Activated CD8-positive, alpha-beta memory T cell treated with anti-CD3 and anti-CD28 coated beads, Interleukin-2, amount 10 ng/mL, durations not matched to agents 7 days and 5 days (primary cell): Measurements from ENCODE around the gene ZNF800. TPM values are rescaled to one million over a fixed set of nuclear protein-coding genes. Genes with fewer than 3 reads are reported as not detected.

Experiments
- ATAC-seq: fragments of 150-1000 bp; cut with Tn5 transposase; one replicate; pipeline ENCODE4 v1.10.0; 2021; ENCODE audit warnings: moderate library complexity
- CTCF ChIA-PET: fragments of 350-600 bp; sonication (Branson Sonifier 250); formaldehyde crosslinking; loops from one replicate; lab custom pipeline; 2021; ENCODE audit warnings: antibody characterized with exemption; lab: Charles Lee
- DNase-seq: peaks from one replicate; pipeline ENCODE4 v3.0.0-alpha.2; 2020
- H3K27ac Mint-ChIP-seq: one replicate; pipeline ENCODE4 v1.8.0; 2021; ENCODE audit warnings: mild to moderate bottlenecking, mixed read lengths
- H3K27me3 Mint-ChIP-seq: one replicate; pipeline ENCODE4 v1.8.0; 2021; ENCODE audit warnings: mixed read lengths
- H3K36me3 Mint-ChIP-seq: one replicate; pipeline ENCODE4 v1.8.0; 2021; ENCODE audit warnings: mild to moderate bottlenecking, mixed read lengths
- H3K4me1 Mint-ChIP-seq: one replicate; pipeline ENCODE4 v1.8.0; 2021; ENCODE audit warnings: mixed read lengths
- H3K4me3 Mint-ChIP-seq: one replicate; pipeline ENCODE4 v1.8.0; 2021; ENCODE audit warnings: mild to moderate bottlenecking, moderate library complexity, mixed read lengths
- H3K9me3 Mint-ChIP-seq: one replicate; pipeline ENCODE4 v1.8.0; 2022; ENCODE audit warnings: low read depth, mixed read lengths
- total RNA-seq, 2 experiments: library from RNA; stranded (reverse); gene quantifications; one replicate each; pipeline ENCODE4 v1.2.3, GENCODE V29; 2021

Gene ZNF800
- total RNA-seq, 2 experiments from 2014 or later: 39.7 to 40.6 TPM

DNA sequence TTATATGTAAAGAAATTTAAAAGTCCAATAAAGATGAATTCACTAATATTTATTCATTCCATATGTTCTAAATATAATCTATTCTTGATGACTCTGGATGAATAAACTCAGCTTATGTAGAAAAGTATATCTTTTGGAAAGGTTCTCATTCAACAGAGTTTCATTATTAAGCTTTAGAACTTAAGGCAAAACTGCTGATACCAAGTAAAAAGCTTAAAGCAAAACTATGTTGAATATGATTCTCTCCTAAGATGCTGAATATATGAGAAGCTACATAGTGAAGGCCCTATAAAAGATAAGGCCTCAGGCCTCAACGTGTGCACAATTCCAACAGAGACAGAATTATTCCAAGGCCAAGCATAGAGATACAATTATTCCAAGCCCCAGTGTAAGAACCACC is 30.8 kb downstream of the ZNF800 start:
- peaks cover 32% of the 10 kb centered on the region for H3K36me3 Mint-ChIP-seq
- no peak for DNase-seq
- H3K4me1 Mint-ChIP-seq: peaks cover 6% of the 10 kb centered on the region
- H3K27me3 Mint-ChIP-seq: no peaks in the 10 kb centered on the region
- CTCF ChIA-PET: interaction anchor here (1.8 kb wide), 1 partner anchor 14 kb away, joined by 6 read pairs; no protein-coding TSS in a partner anchor
- H3K4me3 Mint-ChIP-seq: no peak overlapping the region
- H3K27ac Mint-ChIP-seq: no peak overlapping the region
- H3K9me3 Mint-ChIP-seq: no peaks in the 10 kb centered on the region
- ATAC-seq: no peak

DNA sequence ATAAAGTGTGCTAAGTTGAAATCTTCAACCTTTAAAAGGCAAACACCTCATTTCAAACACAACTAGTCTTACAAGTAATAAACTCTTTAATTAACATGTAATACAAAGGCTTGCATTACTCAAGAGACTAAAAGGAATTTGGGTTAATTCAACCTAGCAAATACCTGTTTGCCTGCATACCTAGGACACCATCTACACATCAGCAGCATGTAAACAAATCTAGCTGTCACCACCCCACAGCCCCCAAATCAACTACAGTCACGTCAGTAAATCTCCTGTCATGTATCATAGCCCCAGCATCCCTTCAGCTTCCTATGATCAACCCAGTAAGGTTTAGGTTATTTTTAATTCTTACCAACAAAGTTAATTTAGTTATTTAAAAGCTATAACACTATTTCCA is 33.5 kb downstream of the ZNF800 start:
- Mint-ChIP-seq H3K27me3 (no peaks in the 10 kb centered on the region), H3K27ac (no peak overlapping the region), H3K36me3 (peaks cover 33% of the 10 kb centered on the region), H3K9me3 (no peaks in the 10 kb centered on the region), H3K4me1 (peaks cover 13% of the 10 kb centered on the region), H3K4me3 (no peak overlapping the region)
- no peak for DNase-seq
- no peak for ATAC-seq
- CTCF ChIA-PET: no interaction called here

DNA sequence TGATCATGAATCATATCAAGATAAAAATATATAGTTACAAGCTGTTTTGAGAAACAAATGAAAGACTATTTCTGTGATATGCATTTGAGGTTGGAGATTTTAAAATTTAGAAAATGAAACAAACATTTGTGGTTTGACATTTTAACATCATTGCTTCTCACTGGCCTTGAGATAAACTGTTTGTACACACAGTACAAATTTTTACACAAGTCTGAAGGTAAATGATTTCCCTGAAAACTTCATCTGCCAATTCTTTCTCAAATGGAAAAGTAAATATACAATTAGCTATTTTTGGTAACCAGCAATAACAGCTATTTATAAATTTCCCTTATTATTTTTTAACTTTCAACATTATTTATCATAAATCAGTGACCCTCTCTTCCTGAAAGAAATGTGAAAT is 38.6 kb downstream of the ZNF800 start:
- ATAC-seq: no peak
- Mint-ChIP-seq H3K36me3 (peaks cover 27% of the 10 kb centered on the region), H3K4me3 (no peak overlapping the region), H3K27ac (no peak overlapping the region), H3K4me1 (peaks cover 19% of the 10 kb centered on the region), H3K27me3 (no peaks in the 10 kb centered on the region), H3K9me3 (no peaks in the 10 kb centered on the region)
- DNase-seq: no peak
- CTCF ChIA-PET: interaction anchor here (1.0 to 1.8 kb wide), 3 partner anchors 32 to 100 kb away, joined by 3 to 4 read pairs (median 3); no protein-coding TSS in a partner anchor

DNA sequence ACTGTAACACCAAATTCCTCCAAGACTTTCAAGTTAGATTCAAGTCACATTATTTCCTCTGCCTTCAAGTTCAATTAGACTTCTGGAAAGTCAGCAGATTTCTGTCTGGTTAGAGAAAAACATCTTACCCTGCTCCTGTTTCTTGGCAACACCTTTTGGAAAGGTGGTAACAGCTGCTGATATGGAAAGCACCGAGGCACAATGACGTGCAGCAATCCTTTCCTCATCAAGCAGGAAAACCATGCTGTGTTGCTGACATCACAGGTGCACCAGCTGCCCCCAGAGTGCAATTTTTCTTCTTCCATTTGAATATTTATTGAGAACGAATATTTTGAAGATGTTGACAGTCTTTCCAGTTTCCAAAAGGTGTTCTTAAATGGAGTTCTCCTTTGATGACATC is 41.9 kb downstream of the ZNF800 start:
- CTCF ChIA-PET: no interaction called here
- H3K9me3 Mint-ChIP-seq: no peaks in the 10 kb centered on the region
- no peak for DNase-seq
- no peak overlapping the region for H3K4me3 Mint-ChIP-seq
- H3K4me1 Mint-ChIP-seq: peaks cover 26% of the 10 kb centered on the region
- no peak overlapping the region for H3K27ac Mint-ChIP-seq
- ATAC-seq: no peak
- peaks cover 12% of the 10 kb centered on the region for H3K36me3 Mint-ChIP-seq
- H3K27me3 Mint-ChIP-seq: peaks cover 17% of the 10 kb centered on the region

DNA sequence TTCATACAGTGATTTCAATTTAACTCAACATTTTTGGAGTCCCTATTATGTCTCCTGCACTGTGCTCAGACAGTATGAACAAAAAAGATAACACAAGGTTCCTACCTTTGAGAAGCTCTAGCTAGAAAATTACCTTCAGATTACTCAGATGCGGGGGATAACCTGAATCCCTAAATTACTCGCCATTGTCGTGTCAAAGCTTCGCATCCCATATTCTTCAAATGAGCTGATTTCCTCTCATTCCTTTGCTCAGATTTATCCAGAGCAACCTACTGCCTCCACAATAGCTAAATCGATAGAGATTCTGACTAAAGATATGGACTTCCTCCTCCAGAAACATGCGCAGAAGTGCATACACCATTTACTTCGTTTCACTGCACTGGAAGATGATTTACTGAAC is 42.6 kb downstream of the ZNF800 start:
- H3K36me3 Mint-ChIP-seq: peaks cover 8% of the 10 kb centered on the region
- no peak for ATAC-seq
- peaks cover 23% of the 10 kb centered on the region for H3K4me1 Mint-ChIP-seq
- no peak overlapping the region for H3K27ac Mint-ChIP-seq
- no peaks in the 10 kb centered on the region for H3K9me3 Mint-ChIP-seq
- CTCF ChIA-PET: interaction anchor here (1.2 to 3.0 kb wide), 3 partner anchors 43 to 98 kb away, joined by 4 to 47 read pairs (median 5); partner anchors contain the start of gene ZNF800
- no peak for DNase-seq
- H3K4me3 Mint-ChIP-seq: no peak overlapping the region
- peaks cover 23% of the 10 kb centered on the region for H3K27me3 Mint-ChIP-seq

DNA sequence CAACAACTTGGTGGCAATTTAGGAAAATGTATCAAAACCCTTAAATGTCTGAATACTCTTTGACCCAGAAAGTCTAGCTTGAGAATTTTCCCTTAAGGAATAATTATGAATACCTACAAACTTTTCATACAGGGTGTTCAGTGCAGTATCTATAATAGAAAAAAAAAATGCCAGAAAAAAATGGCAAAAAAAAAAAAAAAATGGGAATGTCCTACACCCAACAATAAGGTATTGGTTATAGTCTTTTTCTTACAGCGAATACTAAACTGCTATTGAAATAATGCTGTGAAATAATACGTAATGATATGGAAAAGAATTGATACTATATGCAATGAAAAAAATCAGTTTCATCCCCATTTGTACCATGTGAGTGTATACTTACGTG is 44.3 kb downstream of the ZNF800 start:
- Mint-ChIP-seq H3K27ac (no peak overlapping the region), H3K4me3 (peak overlapping the region; percentile 19), H3K36me3 (peaks cover 2% of the 10 kb centered on the region), H3K9me3 (no peaks in the 10 kb centered on the region), H3K27me3 (peaks cover 23% of the 10 kb centered on the region), H3K4me1 (peaks cover 15% of the 10 kb centered on the region)
- no peak for ATAC-seq
- DNase-seq: no peak
- CTCF ChIA-PET: interaction anchor here (0.6 to 3.0 kb wide), 24 partner anchors 8 to 861 kb away, joined by 3 to 47 read pairs (median 4); partner anchors contain the start of gene ZNF800

DNA sequence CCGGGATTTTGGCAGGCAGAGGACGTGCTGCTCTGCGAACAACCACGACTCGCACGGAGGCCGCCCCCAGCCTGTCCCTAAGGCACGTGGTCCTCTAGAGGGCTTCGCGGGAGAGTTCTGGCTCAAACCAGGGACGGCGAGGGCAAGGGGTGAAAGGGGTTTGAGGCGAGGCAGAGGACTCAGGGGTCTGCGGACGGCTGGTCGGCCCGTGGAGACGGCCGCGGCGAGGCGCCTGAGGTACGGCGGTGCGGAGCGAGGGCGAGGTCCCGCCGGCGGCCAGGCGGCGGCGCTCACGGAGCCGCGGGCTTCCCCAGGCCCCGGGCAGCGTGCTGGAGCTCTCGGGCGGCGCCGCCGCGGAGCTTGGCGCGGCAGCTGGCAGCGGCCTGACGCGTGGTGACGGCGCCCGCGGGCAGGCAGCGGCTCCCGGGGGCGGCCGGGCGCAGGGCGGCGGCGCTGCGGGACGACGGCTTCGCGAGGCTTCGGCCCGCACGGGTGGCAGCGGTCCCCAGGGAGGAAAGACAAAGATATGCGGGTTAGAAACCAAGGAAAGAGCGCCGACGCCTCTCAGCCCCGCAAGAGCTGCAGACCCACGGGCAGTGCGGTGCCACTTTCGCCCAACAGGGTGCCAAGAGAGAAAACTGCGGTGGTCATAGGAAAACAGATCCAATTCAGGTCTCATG is 44.8 kb downstream of the ZNF800 start:
- ATAC-seq: peak; percentile 99
- Mint-ChIP-seq H3K27ac (no peak overlapping the region), H3K9me3 (no peaks in the 10 kb centered on the region), H3K27me3 (peaks cover 23% of the 10 kb centered on the region), H3K36me3 (peaks cover 2% of the 10 kb centered on the region), H3K4me1 (peaks cover 15% of the 10 kb centered on the region), H3K4me3 (peak overlapping the region; percentile 19)
- CTCF ChIA-PET: interaction anchor here (0.6 to 3.0 kb wide), 24 partner anchors 8 to 862 kb away, joined by 3 to 47 read pairs (median 4); partner anchors contain the start of gene ZNF800
- DNase-seq: peak; percentile 68

DNA sequence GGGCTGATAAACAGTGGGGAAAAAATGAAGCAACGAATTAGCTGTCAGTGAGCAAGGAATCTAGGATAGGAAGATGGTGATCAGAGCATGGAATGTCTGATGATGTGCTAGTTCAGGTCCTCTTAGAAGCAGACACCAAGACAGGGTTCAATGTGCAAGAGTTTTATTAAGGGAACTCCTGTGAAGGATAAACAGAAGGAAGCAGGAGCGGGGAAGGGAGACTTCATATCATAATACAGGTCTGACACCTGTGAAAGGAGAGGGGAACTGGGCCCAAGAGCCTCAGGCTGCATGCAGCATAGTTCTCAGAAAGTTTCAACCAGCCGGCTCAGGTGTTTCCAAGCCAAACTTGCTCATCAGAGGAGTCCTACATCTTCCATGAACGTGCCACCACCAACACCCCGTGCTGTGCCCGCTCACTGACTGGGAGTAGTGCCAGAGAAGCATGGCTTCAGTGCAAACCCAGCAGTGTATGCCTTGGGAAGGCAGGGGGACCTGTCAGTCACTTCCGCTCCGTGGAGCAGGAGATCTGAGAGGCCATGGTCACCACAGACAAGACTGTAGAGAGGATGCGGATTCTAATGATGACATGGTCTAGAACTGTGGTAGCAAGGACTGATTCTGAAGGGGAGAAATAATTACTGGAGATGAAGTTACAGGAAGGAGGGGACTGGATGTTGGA is 45.8 kb downstream of the ZNF800 start:
- peaks cover 5% of the 10 kb centered on the region for H3K36me3 Mint-ChIP-seq
- H3K4me1 Mint-ChIP-seq: peaks cover 13% of the 10 kb centered on the region
- no peak overlapping the region for H3K27ac Mint-ChIP-seq
- peak overlapping the region; percentile 11 for H3K4me3 Mint-ChIP-seq
- ATAC-seq: no peak
- no peak for DNase-seq
- peaks cover 23% of the 10 kb centered on the region for H3K27me3 Mint-ChIP-seq
- peaks cover 4% of the 10 kb centered on the region for H3K9me3 Mint-ChIP-seq
- CTCF ChIA-PET: interaction anchor here (1.0 to 3.0 kb wide), 6 partner anchors 10 to 101 kb away, joined by 3 to 47 read pairs (median 9); no protein-coding TSS in a partner anchor

DNA sequence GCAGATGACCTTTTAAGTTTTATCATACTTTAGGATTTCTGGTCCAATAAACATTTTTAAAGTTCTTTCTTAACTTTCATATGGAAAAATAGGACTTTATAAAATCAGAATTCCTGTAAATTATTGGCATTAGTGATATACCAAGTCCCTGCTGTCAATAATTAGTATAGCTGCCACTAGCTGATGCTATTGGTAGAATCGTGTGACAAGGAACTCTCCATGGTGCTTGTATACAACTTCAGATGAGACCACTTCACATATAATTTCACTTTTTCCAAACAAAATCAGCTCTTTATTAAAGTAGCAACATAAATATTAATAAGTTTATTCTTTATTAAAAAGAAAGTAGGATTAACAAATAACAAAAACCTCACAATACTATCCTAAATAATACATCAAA is 49.9 kb downstream of the ZNF800 start:
- peaks cover 20% of the 10 kb centered on the region for H3K27me3 Mint-ChIP-seq
- no peak overlapping the region for H3K27ac Mint-ChIP-seq
- no peak for DNase-seq
- CTCF ChIA-PET: no interaction called here
- ATAC-seq: no peak
- H3K4me3 Mint-ChIP-seq: no peak overlapping the region
- peaks cover 5% of the 10 kb centered on the region for H3K9me3 Mint-ChIP-seq
- peaks cover 6% of the 10 kb centered on the region for H3K36me3 Mint-ChIP-seq
- peaks cover 9% of the 10 kb centered on the region for H3K4me1 Mint-ChIP-seq

DNA sequence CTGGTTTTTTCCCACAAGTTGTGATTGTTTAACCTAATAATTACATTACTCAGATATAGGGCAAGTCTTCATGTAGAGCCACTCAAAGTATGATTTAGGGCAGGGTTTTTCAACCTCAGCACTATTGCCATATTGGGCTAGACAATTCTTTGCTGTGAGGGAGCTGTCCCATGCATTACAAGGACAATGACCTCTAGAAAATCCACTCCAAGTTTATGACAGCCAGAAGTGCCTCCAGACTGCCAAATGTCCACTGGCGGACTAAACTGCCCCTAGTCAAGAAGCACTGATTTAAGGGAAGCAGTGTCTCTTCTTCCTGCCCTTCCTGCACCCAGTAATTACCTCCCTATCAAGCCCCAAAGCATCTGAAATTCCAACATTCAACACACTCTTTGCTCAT is 54.4 kb downstream of the ZNF800 start:
- CTCF ChIA-PET: no interaction called here
- no peak for DNase-seq
- H3K4me3 Mint-ChIP-seq: no peak overlapping the region
- no peak for ATAC-seq
- no peak overlapping the region for H3K27ac Mint-ChIP-seq
- H3K4me1 Mint-ChIP-seq: no peaks in the 10 kb centered on the region
- H3K9me3 Mint-ChIP-seq: peaks cover 5% of the 10 kb centered on the region
- H3K36me3 Mint-ChIP-seq: peaks cover 4% of the 10 kb centered on the region
- peaks cover 23% of the 10 kb centered on the region for H3K27me3 Mint-ChIP-seq

DNA sequence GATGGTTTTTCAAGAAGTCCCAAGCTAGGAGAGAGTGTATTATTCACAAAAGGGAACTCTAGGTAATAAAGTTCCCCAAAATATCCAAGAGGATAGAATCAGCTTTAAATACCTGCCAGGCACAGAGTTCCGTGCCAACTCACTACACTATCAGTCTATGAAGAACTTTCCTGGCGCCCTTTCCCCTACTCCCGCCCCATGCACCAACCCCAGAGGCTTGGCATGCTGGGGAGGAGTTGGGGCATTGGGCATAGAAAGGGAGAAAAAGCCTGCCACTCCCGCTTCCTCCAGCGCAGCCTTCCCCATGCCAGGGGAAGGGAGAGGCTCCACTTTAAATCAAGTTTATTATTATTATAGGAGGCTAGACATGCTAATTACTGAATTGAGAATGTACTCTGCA is 54.9 kb downstream of the ZNF800 start:
- no peak for DNase-seq
- Mint-ChIP-seq H3K4me1 (no peaks in the 10 kb centered on the region), H3K27me3 (peaks cover 23% of the 10 kb centered on the region), H3K9me3 (peaks cover 5% of the 10 kb centered on the region), H3K27ac (no peak overlapping the region), H3K4me3 (no peak overlapping the region), H3K36me3 (peaks cover 4% of the 10 kb centered on the region)
- CTCF ChIA-PET: interaction anchor here (1.0 kb wide), 1 partner anchor 10 kb away, joined by 4 read pairs; no protein-coding TSS in a partner anchor
- no peak for ATAC-seq

DNA sequence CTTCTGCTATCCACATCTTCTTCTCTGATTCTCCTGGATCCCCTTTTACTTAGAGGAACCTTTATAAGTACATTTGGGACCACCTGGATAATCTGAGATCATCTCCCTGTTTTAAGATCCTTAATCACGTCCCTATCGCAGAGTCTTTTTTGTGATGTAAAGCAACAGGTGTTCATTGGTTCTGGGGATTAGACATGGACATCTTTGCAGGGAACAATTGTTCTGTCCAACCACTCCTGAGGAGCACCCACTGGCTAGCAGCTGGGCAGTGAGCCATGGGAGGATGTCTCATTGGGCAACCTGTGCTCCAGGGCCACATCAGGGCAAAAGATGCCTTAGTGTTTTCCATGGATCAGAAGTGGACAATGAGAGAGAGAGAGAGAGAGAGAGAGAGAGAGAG is 56.0 kb downstream of the ZNF800 start:
- H3K27ac Mint-ChIP-seq: no peak overlapping the region
- DNase-seq (no peak), ATAC-seq (no peak)
- no peaks in the 10 kb centered on the region for H3K4me1 Mint-ChIP-seq
- no peak overlapping the region for H3K4me3 Mint-ChIP-seq
- CTCF ChIA-PET: no interaction called here
- no peaks in the 10 kb centered on the region for H3K9me3 Mint-ChIP-seq
- H3K36me3 Mint-ChIP-seq: no peaks in the 10 kb centered on the region
- peaks cover 30% of the 10 kb centered on the region for H3K27me3 Mint-ChIP-seq

DNA sequence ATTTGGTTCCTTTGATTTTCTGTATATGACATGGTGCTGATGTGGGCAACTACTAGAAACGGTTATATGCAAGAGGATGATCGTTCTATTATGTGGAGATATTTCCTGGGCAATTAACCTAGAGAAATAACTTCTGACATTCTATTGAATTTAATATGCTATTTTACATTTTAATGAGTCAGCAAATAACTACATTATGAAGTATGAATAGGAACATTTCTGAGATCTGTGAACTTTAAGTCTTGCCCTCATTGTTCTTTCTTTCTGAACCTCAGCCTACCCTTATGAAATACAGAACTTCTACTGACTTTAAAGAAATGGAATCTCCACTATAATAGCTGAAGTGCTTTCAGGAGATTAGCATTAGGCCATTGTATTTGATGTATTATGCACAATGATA is 59.6 kb downstream of the ZNF800 start:
- DNase-seq: no peak
- Mint-ChIP-seq H3K4me3 (no peak overlapping the region), H3K27ac (no peak overlapping the region), H3K36me3 (no peaks in the 10 kb centered on the region), H3K27me3 (peaks cover 41% of the 10 kb centered on the region), H3K4me1 (no peaks in the 10 kb centered on the region), H3K9me3 (no peaks in the 10 kb centered on the region)
- CTCF ChIA-PET: no interaction called here
- ATAC-seq: no peak

DNA sequence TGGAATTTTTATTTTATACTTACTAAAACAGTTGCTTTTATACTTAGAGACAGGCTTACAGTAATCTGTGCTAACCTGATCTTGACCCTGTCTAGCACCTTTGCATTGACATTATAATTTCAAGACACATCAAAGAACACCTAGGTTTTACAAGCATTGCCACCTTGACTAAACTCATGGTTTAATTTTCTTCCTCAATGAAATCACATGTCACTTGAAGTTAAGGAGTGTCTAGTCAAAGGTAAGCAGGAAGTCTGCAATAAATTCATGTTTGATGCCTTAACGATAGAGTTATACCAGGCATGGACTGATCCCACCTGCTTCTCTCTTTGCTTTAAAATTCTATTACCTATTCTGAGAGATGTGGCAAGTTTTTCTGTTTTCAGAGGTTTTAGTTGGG is 62.4 kb downstream of the ZNF800 start:
- Mint-ChIP-seq H3K36me3 (no peaks in the 10 kb centered on the region), H3K27ac (no peak overlapping the region), H3K9me3 (no peaks in the 10 kb centered on the region), H3K4me3 (no peak overlapping the region), H3K27me3 (peaks cover 43% of the 10 kb centered on the region), H3K4me1 (no peaks in the 10 kb centered on the region)
- no peak for DNase-seq
- CTCF ChIA-PET: no interaction called here
- ATAC-seq: no peak
